ENCODE data around the gene ATP11A. TPM values are rescaled to one million over a fixed set of nuclear protein-coding genes. Genes with fewer than 3 reads are reported as not detected.
"Not testable (repeated sequence)": the region's sequence is repeated elsewhere in the genome, so short reads cannot be mapped to it uniquely, and the experiment has no call there.

Gene ATP11A
- total RNA-seq, 1 donor from 2014 or later: 211 TPM

DNA sequence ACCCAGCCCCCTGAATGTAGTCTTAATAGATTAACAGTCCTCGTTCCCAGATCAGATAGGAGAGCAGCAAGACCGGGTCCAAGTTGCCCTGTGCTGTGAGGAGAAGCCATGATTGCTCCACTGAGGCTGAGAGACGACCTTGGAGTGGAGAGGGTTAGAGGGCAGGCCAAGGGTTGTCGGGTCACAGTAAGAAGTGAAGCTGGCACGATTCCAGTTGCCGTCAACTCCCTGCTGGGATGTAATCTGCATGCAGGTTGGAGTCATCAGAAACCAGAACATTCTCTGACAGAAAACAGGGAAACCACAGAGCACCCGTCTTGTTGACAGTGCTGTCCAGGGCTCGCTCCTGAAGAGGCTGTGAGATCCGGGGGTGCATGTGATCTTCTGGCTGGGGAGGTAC, 19.0 kb upstream of the ATP11A start:
- H3K9me3 Mint-ChIP-seq (ENCODE audit: unreplicated experiment): no peaks in the 10 kb centered on the region
- peaks cover 8% of the 10 kb centered on the region for H3K4me1 Mint-ChIP-seq (ENCODE audit: unreplicated experiment)
- TF ChIP-seq, protein P1, sequence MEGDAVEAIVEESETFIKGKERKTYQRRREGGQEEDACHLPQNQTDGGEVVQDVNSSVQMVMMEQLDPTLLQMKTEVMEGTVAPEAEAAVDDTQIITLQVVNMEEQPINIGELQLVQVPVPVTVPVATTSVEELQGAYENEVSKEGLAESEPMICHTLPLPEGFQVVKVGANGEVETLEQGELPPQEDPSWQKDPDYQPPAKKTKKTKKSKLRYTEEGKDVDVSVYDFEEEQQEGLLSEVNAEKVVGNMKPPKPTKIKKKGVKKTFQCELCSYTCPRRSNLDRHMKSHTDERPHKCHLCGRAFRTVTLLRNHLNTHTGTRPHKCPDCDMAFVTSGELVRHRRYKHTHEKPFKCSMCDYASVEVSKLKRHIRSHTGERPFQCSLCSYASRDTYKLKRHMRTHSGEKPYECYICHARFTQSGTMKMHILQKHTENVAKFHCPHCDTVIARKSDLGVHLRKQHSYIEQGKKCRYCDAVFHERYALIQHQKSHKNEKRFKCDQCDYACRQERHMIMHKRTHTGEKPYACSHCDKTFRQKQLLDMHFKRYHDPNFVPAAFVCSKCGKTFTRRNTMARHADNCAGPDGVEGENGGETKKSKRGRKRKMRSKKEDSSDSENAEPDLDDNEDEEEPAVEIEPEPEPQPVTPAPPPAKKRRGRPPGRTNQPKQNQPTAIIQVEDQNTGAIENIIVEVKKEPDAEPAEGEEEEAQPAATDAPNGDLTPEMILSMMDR (IDR thresholded peaks at IDR 0.05; ENCODE audit: unreplicated experiment): no peak
- H3K4me3 Mint-ChIP-seq (ENCODE audit: unreplicated experiment): no peak overlapping the region
- no peaks in the 10 kb centered on the region for H3K36me3 Mint-ChIP-seq (ENCODE audit: low read depth, unreplicated experiment)
- peaks cover 1% of the 10 kb centered on the region for H3K27me3 Mint-ChIP-seq (ENCODE audit: unreplicated experiment)
- H3K27ac Mint-ChIP-seq (ENCODE audit: unreplicated experiment): no peak overlapping the region
- DNase-seq (ENCODE audit: low spot score): no peak

DNA sequence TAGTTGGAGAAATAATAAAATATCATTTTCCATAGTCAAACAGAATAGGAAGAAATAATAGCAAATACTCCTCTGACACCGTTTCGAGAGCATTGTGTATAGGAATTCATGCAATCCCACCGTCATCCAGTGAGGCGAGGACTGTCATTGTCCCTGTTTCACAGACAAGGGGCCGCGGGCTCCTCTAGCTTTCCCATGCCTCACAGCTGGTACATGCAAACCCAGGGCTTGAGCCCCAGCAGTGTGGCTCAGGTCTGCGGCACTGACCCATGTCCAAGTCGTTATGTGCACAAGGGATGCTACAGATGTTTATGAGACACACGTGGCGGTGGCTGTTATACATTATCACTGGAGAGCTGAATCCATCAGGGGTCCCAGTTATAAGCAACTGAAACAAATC, 18.5 kb upstream of the ATP11A start:
- Mint-ChIP-seq H3K27me3 (ENCODE audit: unreplicated experiment) (peaks cover 1% of the 10 kb centered on the region), H3K4me1 (ENCODE audit: unreplicated experiment) (peaks cover 8% of the 10 kb centered on the region), H3K27ac (ENCODE audit: unreplicated experiment) (no peak overlapping the region), H3K9me3 (ENCODE audit: unreplicated experiment) (no peaks in the 10 kb centered on the region), H3K4me3 (ENCODE audit: unreplicated experiment) (no peak overlapping the region), H3K36me3 (ENCODE audit: low read depth, unreplicated experiment) (no peaks in the 10 kb centered on the region)
- TF ChIP-seq, protein P1 (IDR thresholded peaks at IDR 0.05; ENCODE audit: unreplicated experiment): no peak
- no peak for DNase-seq (ENCODE audit: low spot score)

DNA sequence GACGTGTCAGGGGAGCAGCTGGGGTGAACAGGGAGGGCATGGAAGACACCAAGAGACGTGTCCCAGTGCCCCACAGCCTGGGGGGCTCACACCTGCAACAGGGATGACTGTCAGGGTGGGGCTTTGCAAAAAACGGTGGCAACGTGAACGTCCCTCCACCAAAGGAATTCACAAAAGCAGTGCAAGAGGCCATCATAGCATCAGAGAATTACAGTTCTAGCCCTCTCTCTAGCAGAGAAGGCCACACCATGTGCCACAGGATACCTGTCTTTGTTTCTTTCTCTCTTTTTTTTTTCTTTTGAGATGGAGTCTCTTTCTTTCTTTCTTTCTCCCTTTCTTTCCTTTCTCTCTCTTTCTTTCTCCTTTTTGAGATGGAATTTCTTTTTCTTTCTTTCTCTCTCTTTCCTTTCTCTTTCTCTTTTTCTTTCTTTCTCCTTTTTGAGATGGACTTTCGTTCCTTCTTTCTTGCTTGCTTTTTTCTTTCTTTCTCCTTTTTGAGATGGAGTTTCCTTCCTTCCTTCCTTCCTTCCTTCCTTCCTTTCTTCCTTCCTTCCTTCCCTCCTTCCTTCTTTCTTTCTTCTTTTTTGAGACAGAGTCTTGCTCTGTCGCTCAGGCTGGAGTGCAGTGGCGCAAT, 17.1 kb upstream of the ATP11A start:
- peaks cover 1% of the 10 kb centered on the region for H3K27me3 Mint-ChIP-seq (ENCODE audit: unreplicated experiment)
- TF ChIP-seq, protein P1 (IDR thresholded peaks at IDR 0.05; ENCODE audit: unreplicated experiment): no peak
- no peaks in the 10 kb centered on the region for H3K9me3 Mint-ChIP-seq (ENCODE audit: unreplicated experiment)
- H3K36me3 Mint-ChIP-seq (ENCODE audit: low read depth, unreplicated experiment): peaks cover 3% of the 10 kb centered on the region
- no peak overlapping the region for H3K4me3 Mint-ChIP-seq (ENCODE audit: unreplicated experiment)
- DNase-seq (ENCODE audit: low spot score): no peak
- no peak overlapping the region for H3K27ac Mint-ChIP-seq (ENCODE audit: unreplicated experiment)
- H3K4me1 Mint-ChIP-seq (ENCODE audit: unreplicated experiment): peaks cover 8% of the 10 kb centered on the region

DNA sequence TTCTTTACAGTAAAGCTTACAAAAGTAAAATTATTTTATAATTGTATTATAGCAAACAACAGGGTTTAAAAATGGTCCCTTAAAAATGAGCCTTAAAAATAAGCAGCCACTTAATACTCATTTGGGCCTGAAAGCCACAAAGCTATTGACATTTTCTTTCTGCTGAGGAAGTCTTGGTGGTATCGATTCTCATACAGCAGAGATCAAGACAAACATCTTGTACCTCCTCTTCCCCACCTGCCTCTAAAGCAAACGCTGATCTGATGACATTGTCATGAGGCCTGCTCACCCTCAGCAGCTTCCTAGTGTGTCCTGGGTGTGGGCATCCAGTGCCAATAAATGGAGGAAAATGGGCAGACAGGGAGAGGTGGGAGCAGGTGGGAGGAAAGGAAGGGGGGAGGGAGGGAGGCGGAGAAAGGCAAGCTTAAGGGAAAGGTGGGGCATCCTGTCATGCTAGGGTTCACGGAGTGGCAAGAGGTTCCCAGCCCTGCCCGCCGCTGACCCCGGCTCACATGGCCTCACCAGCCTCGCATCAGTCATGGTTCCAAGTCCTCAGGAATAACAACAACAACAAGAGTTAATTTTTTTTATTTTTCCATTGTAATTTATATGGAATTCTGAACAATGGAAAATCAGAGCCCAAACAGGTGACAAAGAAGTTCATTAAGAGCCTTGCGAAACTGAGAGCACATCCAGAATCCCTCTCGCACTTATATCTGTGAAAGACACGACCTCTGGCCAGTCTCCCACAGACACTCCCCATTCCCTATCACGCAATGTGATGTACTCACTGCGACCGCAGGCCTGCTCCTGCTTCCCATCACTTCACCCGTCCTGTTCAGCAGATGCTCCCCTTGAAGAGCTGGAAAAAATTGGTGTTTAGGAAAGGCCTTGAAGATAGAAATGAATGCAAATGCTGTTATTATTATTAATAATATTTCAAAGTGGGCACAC, 15.1 kb upstream of the ATP11A start:
- H3K9me3 Mint-ChIP-seq (ENCODE audit: unreplicated experiment): no peaks in the 10 kb centered on the region
- peaks cover 8% of the 10 kb centered on the region for H3K4me1 Mint-ChIP-seq (ENCODE audit: unreplicated experiment)
- TF ChIP-seq, protein P1 (IDR thresholded peaks at IDR 0.05; ENCODE audit: unreplicated experiment): no peak
- peaks cover 3% of the 10 kb centered on the region for H3K36me3 Mint-ChIP-seq (ENCODE audit: low read depth, unreplicated experiment)
- H3K27ac Mint-ChIP-seq (ENCODE audit: unreplicated experiment): no peak overlapping the region
- peaks cover 1% of the 10 kb centered on the region for H3K27me3 Mint-ChIP-seq (ENCODE audit: unreplicated experiment)
- H3K4me3 Mint-ChIP-seq (ENCODE audit: unreplicated experiment): no peak overlapping the region
- DNase-seq (ENCODE audit: low spot score): no peak

DNA sequence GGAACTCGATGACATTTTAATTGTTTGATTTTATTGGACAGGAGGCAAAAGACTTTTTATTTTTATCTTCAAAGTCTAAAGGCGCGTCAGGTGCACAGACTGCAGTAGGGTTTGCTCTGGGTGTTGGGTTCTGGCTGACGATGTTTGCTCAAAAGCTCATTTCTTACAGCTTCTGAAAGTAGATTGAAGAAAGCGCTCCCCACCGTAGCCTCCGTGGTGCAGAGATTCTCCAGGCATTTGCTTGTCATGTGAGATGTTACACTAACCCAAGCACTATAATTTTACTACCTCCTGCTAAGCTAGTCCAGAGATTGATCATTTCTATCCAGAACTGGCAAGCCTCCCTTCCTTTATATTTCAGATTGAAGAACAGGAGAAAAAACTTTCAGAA, 14.5 kb upstream of the ATP11A start:
- TF ChIP-seq, protein P1 (IDR thresholded peaks at IDR 0.05; ENCODE audit: unreplicated experiment): no peak
- H3K36me3 Mint-ChIP-seq (ENCODE audit: low read depth, unreplicated experiment): peaks cover 3% of the 10 kb centered on the region

DNA sequence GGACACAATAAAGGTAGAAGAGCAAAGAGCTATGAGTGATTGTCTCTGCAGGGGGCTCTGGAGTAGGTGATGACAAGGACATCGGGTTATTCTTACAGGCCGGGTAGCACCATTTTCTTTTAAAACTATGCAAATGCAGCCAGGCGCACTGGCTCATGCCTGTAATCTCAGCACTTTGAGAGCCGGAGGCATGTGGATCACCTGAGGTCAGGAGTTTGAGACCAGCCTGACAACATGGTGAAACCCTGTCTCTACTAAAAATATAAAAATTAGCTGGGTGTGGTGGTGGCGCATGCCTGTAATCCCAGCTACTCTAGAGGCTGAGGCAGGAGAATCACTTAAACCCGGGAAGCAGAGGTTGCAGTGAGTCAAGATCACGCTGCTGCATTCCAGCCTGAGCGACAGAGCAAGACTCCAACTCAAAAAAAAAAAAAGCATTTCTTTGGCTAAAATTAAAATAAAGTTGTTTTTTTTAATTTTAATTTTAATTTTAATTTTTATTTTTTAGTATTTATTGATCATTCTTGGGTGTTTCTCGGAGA, 12.3 kb upstream of the ATP11A start:
- DNase-seq (ENCODE audit: low spot score); H3K36me3 Mint-ChIP-seq (ENCODE audit: low read depth, unreplicated experiment); H3K9me3 Mint-ChIP-seq (ENCODE audit: unreplicated experiment); H3K4me1 Mint-ChIP-seq (ENCODE audit: unreplicated experiment); H3K27ac Mint-ChIP-seq (ENCODE audit: unreplicated experiment); H3K27me3 Mint-ChIP-seq (ENCODE audit: unreplicated experiment); H3K4me3 Mint-ChIP-seq (ENCODE audit: unreplicated experiment): not testable (repeated sequence)

More for the DNA sequence above, 14.5 kb upstream of the ATP11A start:
- peaks cover 1% of the 10 kb centered on the region for H3K27me3 Mint-ChIP-seq (ENCODE audit: unreplicated experiment)
- H3K27ac Mint-ChIP-seq (ENCODE audit: unreplicated experiment): no peak overlapping the region
- DNase-seq (ENCODE audit: low spot score): no peak
- H3K9me3 Mint-ChIP-seq (ENCODE audit: unreplicated experiment): no peaks in the 10 kb centered on the region
- H3K4me3 Mint-ChIP-seq (ENCODE audit: unreplicated experiment): no peak overlapping the region
- H3K4me1 Mint-ChIP-seq (ENCODE audit: unreplicated experiment): peaks cover 8% of the 10 kb centered on the region

Measured in endothelial cell (in vitro differentiated cells).